ENCODE results near the gene MTMR2. TPM values are rescaled to one million over a fixed set of nuclear protein-coding genes. Genes with fewer than 3 reads are reported as not detected.

Gene MTMR2
- total and polyA plus RNA-seq, 2 of the 13 experiments (the other 11 are each of a cell fraction or from before 2014, with no cell fraction given) = 12.7 to 22.3 TPM

- CTCF ChIA-PET (ENCODE audit: low intra/inter-chr PET ratio, low total read pairs) = no interaction called here
- BruUV-seq (replicated peaks) = no TSS peak
Observed at GRCh38 chr11:95972060-95972459, 48.2 kb upstream of the MTMR2 start.

DNA sequence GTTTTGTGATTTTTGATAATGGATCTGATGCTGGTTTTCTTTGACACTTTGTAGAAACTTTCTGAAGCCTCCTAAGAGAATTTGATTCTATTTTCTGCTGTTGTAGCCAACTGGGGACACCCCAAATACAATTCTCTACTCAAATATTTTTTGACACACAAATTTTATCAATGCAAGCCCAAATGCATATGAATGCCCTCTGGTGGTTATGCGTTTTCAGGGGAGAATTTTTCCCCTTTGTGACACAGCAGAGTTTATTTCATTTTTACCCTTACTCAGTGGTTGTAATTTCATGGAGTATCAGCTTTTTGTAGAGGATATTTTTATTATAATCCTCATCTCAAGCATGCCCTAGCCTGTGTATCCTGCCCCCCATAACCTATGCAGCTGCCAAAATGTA lies 44.7 kb upstream of the MTMR2 start:
- no peaks in the 10 kb centered on the region for H3K9me3 ChIP-seq (ENCODE audit: low read length)
- no peak overlapping the region for H2AFZ ChIP-seq (ENCODE audit: low read length)
- ATAC-seq (peak; percentile 47; the same call in 1 of the 3 replicates), FAIRE-seq (no peak), DNase-seq (ENCODE audit: low spot score) (no peak)
- no peak overlapping the region for H3K27ac ChIP-seq (ENCODE audit: extremely low read length, insufficient read depth, low read length)
- H3K4me3 ChIP-seq (replicated peaks in 1 of 3; ENCODE audit: insufficient read depth in 1 of 3, low read depth in 2 of 3, low read length in 3 of 3) = no peak overlapping the region
- ChIA-PET CTCF (ENCODE audit: low intra/inter-chr PET ratio, low total read pairs) (no interaction called here), POLR2A (no interaction called here)
- no peak overlapping the region for H3K9ac ChIP-seq (ENCODE audit: insufficient read depth, low read depth, low read length)
- no TSS peak for BruUV-seq (replicated peaks)
- no peaks in the 10 kb centered on the region for H3K79me2 ChIP-seq (ENCODE audit: insufficient read depth, low read length)
- in situ Hi-C loops (cut with HindIII; ENCODE audit: extremely low pct_ligation_motif_present, low pct_unique_long_range_greater_than_20kb) = no loop called here
- H4K20me1 ChIP-seq (ENCODE audit: insufficient read depth, low read length) = no peaks in the 10 kb centered on the region
- no peaks in the 10 kb centered on the region for H3K4me1 ChIP-seq (ENCODE audit: insufficient read depth, low read length)
- TF ChIP-seq NR1H2 (CRISPR knock-in tag; IDR thresholded peaks at IDR 0.05; ENCODE audit: borderline replicate concordance, low read depth) (no peak), SMC3 (IDR thresholded peaks at IDR 0.05; ENCODE audit: low read length) (peak; percentile 37; the same call in 1 of the 2 replicates), ZNF350 (CRISPR knock-in tag; IDR thresholded peaks at IDR 0.05; ENCODE audit: borderline replicate concordance, low read depth) (no peak), STAG1 (CRISPR knock-in tag; IDR thresholded peaks at IDR 0.05) (peak; percentile 30; the same call in 1 of the 2 replicates), ZNF281 (CRISPR knock-in tag; IDR thresholded peaks at IDR 0.05; ENCODE audit: borderline replicate concordance) (no peak), RAD21 (CRISPR knock-in tag; IDR thresholded peaks at IDR 0.05) (no peak)
- H3K36me3 ChIP-seq (replicated peaks in 1 of 2; ENCODE audit: control insufficient read depth in 1 of 2, insufficient read depth in 2 of 2, low read length in 2 of 2) = no peaks in the 10 kb centered on the region
- intact Hi-C loops (cut with micrococcal nuclease; ENCODE audit: unreplicated experiment) = loop anchor here (2.0 kb wide), 1 partner anchor 132 kb away; no protein-coding TSS in a partner anchor
- peaks cover 0 to 3% of the 10 kb centered on the region in 2 experiments; a peak in 1 of 5 replicates for H3K27me3 ChIP-seq (ENCODE audit: control insufficient read depth in 1 of 2, insufficient read depth in 2 of 2, low read length in 2 of 2)
- H3K4me2 ChIP-seq (ENCODE audit: low read depth, low read length) = no peak overlapping the region
- WGBS (ENCODE audit: low lambda C conversion rate) = 6% methylated on average over 1 of the region's 1 CpG

More at GRCh38 chr11:95972060-95972459, 48.2 kb upstream of the MTMR2 start:
- no peak overlapping the region for H3K27ac ChIP-seq (ENCODE audit: extremely low read length, insufficient read depth, low read length)
- H4K20me1 ChIP-seq (ENCODE audit: insufficient read depth, low read length) = no peaks in the 10 kb centered on the region
- TF ChIP-seq CENPX (CRISPR knock-in tag; IDR thresholded peaks at IDR 0.05) = no peak
- TF ChIP-seq, protein P1, sequence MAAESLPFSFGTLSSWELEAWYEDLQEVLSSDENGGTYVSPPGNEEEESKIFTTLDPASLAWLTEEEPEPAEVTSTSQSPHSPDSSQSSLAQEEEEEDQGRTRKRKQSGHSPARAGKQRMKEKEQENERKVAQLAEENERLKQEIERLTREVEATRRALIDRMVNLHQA (CRISPR knock-in tag; IDR thresholded peaks at IDR 0.05) = no peak
- H2AFZ ChIP-seq (ENCODE audit: low read length) = no peak overlapping the region
- no peak for DNase-seq (ENCODE audit: low spot score)
- POLR2A ChIA-PET = no interaction called here
- in situ Hi-C loops (cut with HindIII; ENCODE audit: extremely low pct_ligation_motif_present, low pct_unique_long_range_greater_than_20kb) = no loop called here
- H3K4me1 ChIP-seq (ENCODE audit: insufficient read depth, low read length) = no peaks in the 10 kb centered on the region
- no peak for FAIRE-seq
- H3K4me2 ChIP-seq (ENCODE audit: low read depth, low read length) = no peak overlapping the region
- no peaks in the 10 kb centered on the region for H3K36me3 ChIP-seq (replicated peaks in 1 of 2; ENCODE audit: control insufficient read depth in 1 of 2, insufficient read depth in 2 of 2, low read length in 2 of 2)
- no peak overlapping the region for H3K9ac ChIP-seq (ENCODE audit: insufficient read depth, low read depth, low read length)
- H3K79me2 ChIP-seq (ENCODE audit: insufficient read depth, low read length) = no peaks in the 10 kb centered on the region
- WGBS (ENCODE audit: low lambda C conversion rate) = 23% methylated on average over 2 of the region's 2 CpGs
- no peak for ATAC-seq
- H3K4me3 ChIP-seq (replicated peaks in 1 of 3; ENCODE audit: insufficient read depth in 1 of 3, low read depth in 2 of 3, low read length in 3 of 3) = no peak overlapping the region
- H3K9me3 ChIP-seq (ENCODE audit: low read length) = no peaks in the 10 kb centered on the region
- no peaks in the 10 kb centered on the region for H3K27me3 ChIP-seq (ENCODE audit: control insufficient read depth in 1 of 2, insufficient read depth in 2 of 2, low read length in 2 of 2)
- intact Hi-C loops (cut with micrococcal nuclease; ENCODE audit: unreplicated experiment) = no loop called here

Measured in HepG2 (cell line).